ENCODE data around the gene VWC2L.

The VWC2L gene

DNA sequence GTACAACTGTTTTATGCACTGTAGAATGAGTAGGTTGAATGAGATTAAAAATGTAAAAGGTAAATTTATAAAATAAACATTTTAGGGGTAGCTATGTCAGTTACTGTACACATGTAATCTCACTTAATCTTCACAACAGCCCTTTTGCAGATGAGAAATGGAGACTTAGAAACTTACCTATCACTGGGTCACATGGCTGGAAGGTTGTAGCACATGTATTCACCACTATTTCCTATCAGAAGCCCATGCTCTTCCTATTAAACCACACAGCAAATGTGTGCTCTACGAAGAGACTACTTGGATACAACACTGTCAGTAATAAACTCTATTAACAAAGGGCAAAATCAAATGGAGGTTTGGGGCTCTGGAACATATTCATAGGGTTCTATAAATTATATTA, 60.5 kb downstream of the VWC2L start:
- DNase-seq: no peak

DNA sequence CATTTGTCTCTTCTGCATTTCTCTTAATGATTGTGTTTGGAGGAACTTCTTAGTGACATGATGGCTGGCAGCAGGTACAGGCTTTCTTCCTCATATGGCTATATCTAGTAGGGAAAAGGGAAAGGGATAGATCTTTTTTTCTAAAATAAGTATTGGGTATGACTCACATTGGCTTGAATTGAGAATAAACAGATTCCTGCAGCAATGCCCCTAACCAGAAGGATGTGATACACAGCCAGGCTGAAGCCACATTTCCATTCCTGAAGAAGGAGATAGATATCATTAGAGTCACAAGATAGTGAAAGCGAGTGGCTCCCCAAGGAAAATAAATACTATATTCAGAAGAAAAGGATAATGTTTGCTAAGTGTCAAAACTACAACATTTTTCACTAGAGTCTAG, 61.1 kb downstream of the VWC2L start:
- no peak for DNase-seq

DNA sequence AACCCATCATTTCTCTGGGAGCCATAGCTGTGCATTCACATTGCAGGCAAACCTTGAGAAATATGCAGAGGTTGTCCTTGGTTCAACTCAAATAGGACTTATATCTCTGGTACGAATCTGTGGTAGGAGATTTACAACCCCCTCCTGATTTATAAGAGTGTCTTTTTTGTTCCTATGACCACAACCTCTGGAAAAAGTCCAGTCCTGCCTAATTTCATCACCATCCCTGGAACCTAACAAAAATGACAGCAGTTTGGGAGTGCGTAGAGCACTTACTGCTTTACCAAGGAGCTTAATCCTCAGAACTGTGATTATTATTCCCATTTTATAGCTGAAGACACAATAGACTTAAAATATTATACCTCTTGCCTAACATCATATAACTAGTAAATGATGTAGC, 66.5 kb downstream of the VWC2L start:
- DNase-seq: no peak

DNA sequence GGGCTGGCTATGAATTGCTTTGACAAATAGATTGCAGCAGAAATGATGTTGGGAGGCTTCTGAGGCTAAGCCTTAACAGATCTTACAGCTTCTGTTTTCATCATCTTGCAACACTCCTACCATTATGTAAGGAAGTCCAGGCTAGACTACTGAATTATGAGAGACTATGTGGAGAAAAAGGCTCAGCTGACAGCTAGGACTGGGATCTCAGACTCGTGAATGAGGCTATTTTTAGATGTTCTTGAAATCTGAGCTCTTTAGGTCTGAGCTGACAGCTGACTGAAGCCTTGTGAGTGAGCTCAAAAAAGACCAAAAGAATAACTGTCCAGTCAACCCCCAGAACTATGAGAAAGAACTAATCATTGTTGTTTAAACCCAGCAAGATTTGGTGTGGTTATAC, 70.3 kb downstream of the VWC2L start:
- peak; percentile 49 for DNase-seq

DNA sequence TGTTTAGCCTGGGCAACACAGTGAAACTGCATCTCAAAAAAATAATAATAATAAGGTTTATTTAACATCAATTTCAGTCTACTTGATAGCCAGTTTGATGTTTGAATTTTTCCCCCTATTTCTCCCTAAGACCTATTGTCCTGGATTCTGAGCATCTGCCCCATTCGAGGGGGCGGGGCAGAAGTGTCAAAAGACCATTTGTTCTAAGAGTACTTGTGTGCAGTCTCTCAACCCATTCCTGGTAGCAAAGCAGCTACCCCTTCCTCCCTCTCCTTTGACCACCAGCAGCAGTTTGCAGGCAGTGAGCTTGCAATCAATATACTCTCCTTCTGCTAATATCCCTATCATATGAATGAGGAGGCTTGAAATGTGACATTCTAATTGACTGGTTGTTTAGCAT, 71.9 kb downstream of the VWC2L start:
- peak; percentile 2 for DNase-seq

DNA sequence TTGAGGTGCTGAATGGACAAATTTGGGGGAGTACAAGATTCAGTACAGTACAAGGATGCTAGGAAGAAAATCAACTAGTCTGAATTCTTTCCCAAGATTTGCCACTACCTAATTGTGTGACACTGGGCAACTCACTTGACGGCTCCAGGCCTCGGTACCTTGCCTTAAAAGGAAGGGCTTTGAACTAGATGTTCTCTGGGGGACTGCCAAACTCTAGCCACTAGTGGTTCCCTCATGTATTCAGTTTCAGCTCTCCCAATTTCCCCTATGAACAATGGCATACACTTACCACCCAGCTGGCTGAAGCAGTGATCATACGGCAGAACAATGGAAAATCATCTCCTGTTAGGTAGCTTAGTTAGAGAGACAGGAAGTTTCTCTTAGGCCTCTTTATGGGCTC, 73.4 kb downstream of the VWC2L start:
- DNase-seq: no peak

DNA sequence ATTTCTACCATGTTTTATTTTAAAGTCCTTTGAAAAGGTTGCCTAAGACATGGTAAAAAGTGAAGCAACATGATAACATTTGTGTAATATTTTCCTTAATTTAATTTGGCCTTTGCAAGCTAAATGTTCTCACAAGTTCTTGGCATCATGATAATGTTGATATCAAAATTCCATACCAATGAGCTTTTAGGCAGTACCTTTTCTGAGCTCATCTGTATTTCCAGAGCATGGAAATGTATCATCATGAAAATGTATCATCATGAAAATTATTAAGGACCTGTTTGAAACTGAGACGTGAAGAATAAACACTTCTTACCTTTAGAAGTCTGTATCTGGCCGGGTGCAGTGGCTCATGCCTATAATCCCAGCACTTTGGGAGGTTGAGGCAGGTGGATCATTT, 73.8 kb downstream of the VWC2L start:
- DNase-seq: no peak

DNA sequence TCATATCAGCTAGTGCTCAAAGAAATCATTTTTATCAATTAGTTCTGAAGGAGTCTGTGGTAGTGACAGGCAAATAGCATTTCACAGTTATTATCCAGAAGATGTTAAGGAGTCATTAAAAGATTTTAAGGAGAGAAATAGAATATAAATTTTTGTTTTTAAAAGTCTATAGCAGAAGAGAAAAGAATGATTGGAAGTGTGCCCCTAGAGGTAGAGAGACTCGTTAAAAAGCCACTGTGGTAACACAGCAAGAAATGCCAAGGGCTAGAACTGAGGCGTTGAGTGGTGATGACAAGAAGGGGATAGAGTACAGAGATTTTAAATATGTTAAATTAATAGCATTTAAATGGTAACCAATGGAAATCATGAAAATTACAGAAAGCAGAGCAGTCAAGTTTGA, 78.3 kb downstream of the VWC2L start:
- DNase-seq: no peak

DNA sequence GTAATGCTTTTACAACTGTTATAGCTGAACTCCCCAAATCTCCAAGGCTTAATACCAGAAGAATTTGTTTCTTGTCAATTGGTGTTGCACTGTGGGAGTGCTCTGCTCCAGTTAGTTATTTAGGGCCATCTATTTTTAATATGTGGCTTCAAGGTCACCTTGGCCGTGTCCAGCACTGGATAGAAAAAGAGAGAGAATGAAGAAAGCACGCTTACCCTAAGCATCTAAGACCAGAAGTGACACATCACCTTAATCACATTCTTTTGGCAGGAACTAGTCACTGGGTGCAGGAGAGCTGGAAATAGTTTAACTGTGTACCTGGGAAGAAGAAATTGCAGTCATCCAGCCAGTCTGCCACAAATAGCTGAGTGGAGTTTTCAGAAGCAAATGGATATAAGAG, 78.8 kb downstream of the VWC2L start:
- DNase-seq: no peak

DNA sequence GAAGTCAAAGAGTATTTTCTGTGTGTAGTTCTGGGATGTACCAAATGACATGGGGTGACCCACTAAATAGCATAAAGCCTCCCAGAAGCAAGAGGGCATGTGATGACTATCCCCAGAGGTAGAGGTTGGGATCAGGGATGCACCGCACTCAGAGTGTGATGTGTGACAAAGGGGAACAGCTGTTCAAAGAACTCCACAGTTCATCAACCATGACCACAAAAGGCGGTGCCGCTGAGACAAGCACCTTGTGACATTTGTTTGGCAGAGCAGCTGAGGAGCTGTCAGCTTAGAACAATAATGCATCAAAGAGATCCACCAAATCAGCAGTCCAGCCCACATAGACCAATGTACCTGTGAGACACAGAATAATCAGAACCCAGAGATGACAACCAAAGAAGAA, 81.3 kb downstream of the VWC2L start:
- peak; percentile 73 for DNase-seq

DNA sequence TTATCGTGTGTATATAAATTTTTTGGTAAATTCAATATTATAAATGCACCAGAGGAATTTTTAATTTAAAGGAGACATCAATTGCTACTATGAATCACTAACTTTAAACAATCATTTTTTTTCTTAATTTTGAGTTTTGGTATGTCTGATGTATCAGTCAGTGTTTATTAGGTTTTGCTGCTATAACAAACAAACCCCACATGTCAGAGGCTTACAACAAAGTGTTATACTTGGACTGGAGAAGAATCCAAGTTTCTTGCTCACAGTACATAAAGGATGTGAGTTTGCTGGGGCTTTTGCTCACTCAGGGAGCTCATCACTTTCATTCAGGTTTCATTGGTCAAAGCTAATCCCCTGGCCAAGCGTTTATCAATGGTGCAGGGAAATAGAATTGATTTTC, 81.8 kb downstream of the VWC2L start:
- no peak for DNase-seq

DNA sequence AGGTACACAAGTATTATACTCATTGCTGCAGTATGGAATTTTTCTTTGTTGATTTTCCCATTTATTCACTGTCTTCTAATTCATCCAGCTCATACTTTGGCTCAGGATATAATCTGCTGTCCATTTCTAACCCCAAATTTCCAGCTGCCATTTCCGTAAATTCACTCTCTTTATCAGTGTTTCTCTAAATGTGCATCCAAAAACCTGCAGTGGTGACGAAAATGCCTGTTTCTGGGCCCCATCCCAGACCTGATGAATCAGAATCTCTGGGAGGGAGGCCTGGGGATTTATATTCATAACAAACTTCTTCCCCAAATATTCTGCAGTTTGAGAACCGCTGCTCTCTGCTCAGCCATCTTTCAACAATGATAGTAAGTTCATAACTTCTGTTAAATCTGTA, 86.6 kb downstream of the VWC2L start:
- DNase-seq: no peak

DNA sequence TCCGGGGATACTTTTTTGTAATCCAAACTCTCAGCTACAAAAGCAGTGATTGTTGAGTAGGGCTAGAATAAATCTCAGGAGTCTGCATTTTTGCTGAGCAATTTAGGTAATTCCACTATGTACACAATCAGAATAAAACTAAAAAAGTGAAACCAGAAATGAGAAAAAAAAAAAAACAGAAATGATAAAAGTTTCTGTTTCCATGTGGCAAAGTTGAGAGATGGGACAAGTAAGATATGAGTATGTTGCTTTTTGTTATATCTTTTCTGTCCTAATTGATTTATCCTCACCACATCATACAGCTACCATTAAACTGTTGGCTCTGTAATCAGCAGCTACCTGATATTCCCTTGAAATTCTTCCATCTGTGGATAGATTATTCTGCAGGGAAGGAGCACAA, 92.7 kb downstream of the VWC2L start:
- DNase-seq: no peak

DNA sequence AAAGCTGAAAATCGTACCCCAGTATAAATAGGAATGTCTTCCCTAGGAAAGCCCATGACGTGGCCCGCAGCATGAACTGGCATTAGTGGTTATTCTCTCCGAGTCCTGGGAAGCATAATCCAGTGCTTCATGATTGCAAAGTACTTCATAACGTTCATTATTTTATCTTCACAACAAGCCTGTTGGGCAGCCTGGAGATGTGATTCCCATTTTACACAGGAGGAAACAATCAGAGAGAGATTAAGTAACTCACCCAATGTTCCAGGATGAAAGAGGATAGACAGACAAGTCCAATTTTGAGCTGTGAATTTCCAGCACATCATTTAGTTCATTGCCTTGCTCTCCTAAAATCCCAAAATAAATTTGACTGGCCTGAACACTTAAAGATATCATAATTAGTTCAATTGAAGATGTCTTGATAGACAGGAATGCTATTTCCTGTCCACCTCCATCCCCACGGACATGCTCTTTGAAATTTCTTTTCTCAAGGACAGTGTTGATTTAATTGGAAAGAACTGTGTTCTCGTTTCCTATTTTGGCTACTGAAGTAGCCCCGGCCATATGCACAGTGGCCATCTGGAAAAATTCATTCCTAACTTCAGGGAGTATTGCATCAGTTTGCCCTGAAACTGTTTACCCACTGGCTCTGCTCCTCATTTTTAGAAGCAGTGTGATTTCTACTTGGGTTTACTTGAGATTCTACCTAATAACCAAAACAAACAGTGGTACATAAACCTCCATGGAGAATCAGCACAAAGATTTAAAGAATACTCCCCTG, 93.9 kb downstream of the VWC2L start:
- DNase-seq: no peak

DNA sequence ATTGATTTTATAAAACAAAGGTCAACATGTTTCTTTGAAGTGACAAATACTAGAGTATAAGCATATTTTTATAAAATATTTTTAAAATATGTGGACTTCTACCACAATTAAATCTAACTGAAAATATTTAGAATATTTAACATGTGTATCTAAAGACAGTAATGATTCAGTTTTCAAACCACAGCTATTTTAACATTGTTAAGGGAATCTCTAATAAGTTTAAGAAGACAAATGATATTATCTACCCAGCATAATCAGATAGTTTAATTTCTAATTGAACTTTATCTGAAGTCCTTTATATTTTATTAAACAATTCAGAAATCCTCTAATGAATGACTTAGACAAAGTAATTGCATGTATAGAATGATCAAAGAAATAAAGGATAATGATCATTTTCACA, 96.2 kb downstream of the VWC2L start:
- DNase-seq: no peak

DNA sequence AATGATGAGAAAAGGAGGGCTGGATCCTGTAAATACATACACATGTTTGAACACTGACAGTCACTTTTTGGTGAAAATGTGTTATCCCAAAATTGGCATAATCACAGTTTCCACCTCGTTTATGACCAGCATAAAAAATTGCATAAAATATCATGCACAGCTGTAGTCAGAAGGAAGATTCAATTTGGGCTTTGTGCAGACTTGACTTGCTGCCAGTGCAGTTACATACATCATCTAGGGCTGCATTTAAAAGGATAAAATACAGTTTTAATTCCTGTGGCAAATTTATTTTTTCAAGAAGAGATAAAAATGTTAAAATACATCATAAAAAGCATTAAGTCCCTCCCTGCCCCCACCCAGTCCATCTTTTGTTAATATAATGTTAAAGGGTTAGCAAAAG, 103.8 kb downstream of the VWC2L start:
- no peak for DNase-seq

DNA sequence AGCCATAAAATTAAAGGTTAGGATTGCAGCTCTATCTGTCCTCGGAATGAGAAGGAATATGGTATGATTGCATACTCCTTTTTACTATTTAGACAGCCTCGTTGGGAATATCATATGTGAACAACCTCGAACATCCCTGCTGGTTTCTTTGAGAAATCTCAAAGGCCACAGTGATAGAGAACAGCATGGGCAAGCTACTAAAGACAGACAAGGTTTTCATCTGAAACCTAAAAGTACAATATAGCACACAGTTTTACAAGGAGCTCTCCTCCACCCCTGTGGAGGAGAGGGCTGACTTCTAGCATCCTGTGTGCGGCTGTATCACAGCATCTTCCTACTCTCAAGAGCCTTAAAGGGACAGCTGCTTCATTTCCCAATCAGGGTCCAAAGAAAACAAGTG, 104.3 kb downstream of the VWC2L start:
- no peak for DNase-seq

DNA sequence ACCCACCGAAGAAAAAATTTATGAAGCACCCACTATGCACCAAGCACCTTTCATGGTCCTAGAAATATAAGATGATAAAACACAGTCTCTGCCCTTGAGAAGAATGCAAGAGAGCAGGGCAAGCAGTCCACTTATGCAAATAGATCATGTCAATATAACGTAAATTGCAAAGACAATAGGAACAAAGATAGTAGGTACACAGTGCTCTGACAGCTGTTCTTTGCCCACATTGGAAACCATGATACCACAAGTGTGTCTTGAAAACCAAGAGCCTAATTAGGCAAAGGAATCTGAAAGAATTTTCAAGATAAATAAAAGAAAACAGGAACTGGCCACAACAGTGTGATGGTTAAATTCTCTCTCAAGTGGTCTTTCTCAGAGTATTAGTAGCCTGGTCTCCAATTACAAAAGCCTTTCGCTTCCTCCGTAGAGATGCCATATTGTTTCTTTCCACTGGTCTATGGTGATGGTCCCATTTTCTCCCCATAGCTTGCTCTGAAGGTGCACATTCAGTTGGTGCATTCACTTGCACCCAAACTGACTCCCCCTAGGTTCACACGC, 108.5 kb downstream of the VWC2L start:
- DNase-seq: no peak

DNA sequence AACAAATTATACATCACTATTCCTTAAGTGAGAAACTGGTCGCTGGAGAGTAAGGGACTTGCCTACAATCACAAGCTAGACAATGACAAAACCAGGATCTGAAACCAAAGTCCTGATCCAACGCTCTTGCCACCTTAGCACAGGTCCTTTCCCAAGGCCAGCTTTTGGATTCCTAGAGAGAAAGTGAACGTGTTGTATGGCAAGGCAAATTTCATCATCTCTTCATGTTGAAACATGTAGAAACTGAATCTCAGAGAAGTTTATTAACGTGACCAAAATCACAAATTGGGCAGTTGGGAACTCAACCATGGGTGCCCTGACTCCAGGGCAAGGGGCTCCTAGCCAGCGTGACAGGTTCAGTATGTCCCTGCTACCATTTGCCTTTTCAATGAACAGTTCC, 118.2 kb downstream of the VWC2L start:
- no peak for DNase-seq

DNA sequence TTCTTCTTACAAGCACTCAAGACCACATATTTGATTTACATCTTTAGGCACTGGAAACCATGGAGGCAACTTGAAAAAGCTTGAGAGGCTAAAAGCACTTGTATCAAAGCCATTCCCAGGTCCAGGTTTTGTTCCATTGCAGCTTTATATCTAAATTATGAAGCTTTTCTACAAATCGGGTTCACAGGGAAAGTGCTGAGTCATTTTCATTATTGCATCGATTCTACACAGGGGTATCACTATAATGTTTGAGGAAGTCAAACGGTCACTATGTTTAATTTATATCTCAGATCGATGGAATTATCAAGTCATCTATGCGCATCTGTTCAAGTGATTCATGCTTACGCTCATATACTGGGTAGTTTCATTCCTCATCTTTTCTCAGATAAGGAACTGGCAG, 118.7 kb downstream of the VWC2L start:
- no peak for DNase-seq

DNA sequence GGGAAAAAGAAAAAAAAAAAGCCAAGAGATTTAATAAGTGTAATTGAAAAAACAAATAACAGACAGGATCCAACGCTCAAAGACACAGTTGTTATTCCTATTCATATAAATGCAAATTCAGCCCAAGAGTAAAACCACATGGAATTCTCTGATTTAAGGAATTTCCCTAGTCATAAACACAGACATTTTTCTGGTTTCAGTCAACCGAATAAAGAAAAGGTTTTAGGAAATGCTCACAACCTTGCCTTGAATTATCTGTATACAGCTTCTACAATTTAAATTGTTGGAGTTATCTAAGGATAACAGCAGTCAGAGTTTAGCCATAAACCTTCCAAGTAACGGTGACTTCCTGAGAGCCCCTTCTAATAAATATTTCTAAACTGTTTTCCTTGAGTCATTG, 122.7 kb downstream of the VWC2L start:
- no peak for DNase-seq

DNA sequence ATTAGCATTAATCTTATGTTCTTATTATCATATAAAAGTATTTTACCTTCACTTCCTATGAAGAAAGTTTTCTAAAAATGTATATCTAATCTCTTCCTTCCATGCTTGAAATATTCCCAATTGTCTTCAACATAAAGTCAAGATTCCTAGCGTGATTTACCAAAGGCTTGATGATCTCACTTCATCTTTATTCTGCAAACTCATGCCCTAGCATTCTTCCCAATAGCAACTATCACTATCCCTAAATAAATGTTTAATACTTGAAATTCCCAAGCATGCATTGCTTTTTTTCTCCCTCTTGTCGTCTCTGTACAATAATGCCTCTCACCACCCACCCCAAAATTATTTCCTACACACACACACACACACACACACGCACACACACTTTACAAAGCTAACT, 125.8 kb downstream of the VWC2L start:
- DNase-seq: no peak

DNA sequence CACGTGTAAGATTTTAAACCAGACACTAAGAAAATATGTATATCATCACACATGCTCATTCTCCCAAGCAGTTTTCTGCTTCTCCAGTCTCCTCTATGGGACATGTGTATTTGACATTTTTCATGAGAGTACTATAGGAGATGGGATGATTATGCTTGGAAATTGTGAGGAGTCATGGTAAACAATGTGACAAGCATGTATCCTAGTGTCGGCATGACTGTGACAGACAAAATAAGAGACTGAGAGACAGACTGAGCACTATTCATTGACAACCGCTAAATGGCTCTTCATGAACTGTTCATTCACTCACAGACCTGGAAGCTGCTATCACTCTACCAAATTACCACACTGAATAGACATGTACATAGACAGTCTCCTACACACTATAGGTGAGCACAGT, 127.1 kb downstream of the VWC2L start:
- no peak for DNase-seq

DNA sequence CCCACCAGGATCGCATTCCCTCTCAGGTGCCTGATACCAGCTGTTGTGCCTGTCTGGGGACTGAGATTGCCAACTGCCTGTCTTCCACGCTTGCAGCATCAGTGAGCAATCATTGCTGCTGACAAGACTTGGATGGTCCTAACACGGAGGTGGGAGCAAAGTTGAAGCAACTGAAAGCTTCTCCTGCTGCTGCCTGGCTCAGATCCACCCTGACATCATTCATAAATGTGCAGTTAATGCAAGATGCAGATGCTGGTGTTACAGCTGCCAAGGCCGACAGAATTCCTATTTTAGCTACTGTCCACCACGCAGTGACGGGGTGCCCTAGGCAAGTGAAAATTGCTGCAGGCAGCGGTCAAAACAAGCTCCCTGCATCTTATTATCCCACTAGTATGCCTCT, 131.4 kb downstream of the VWC2L start:
- DNase-seq: no peak

DNA sequence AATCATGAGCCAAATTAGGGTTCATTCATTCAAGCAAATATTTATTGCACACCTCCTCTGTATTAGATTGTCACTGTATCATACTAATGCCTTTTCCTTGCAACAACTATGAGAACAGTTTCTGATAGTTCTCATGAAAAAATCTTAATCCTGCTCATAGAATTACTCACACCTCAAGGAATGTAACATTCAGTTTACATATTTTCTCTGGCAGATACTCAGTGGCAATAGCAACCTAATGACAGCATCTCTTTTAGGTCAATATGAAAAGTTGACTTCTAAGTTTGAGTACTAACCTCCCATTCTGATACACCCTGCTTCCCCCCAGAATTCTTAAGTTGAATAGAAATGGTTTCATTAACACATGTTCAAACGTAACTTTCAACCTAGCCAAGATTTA, 132.0 kb downstream of the VWC2L start:
- no peak for DNase-seq
